HEK293 (cell line): ENCODE data around the gene SLC35B3.

ENCODE experiments used
- CTCF ChIA-PET: fragments of 350-600 bp; formaldehyde crosslinking; extraction: SDS; loops from one replicate; lab custom pipeline; 2021; ENCODE audit warnings: antibody characterized with exemption; lab: Yijun Ruan, JAX
- POLR2A ChIA-PET: fragments of 300-600 bp; formaldehyde crosslinking; extraction: SDS; loops from one replicate; lab custom pipeline; 2020; ENCODE audit warnings: antibody characterized with exemption, inconsistent platforms; lab: Yijun Ruan, JAX
- H3K27ac ChIP-seq: fragments of 200-500 bp; sonication (Bioruptor generic); 2 replicates; pipeline ENCODE4 v1.5.1; 2014; ENCODE audit warnings: low read depth, low read length, control low read depth, inconsistent platforms; ENCODE audit errors: extremely low read depth
- H3K36me3 ChIP-seq, 2 experiments: fragments of 200-500 bp in 1 of 2; sonication (Bioruptor generic) in 1 of 2; 1 replicate in 1 of 2; 2 replicates in 1 of 2; pipeline ENCODE4 v1.5.1; 2014 to 2017; ENCODE audit warnings: inconsistent platforms in 2 of 2, low read length in 2 of 2; ENCODE audit not compliant: control insufficient read depth in 2 of 2, insufficient read depth in 1 of 2
- H3K4me1 ChIP-seq: fragments of 200-500 bp; sonication (Bioruptor generic); 2 replicates; pipeline ENCODE4 v1.5.1; 2014; ENCODE audit warnings: mild to moderate bottlenecking, low read length, inconsistent platforms; ENCODE audit not compliant: control insufficient read depth, insufficient read depth
- H3K4me3 ChIP-seq: 2 replicates; pipeline ENCODE4 v1.5.1; 2011; ENCODE audit warnings: low read depth, mild to moderate bottlenecking, control low read depth, low read length, moderate library complexity
- H3K9me3 ChIP-seq: fragments of 200-500 bp; sonication (Bioruptor generic); 2 replicates; pipeline ENCODE4 v1.5.1; 2014; ENCODE audit warnings: low read depth, low read length, inconsistent platforms; ENCODE audit not compliant: control insufficient read depth, insufficient read depth
- CTCF ChIP-seq: fragments of 450-650 bp; formaldehyde crosslinking; IDR thresholded peaks from 2 replicates; pipeline ENCODE4 v1.5.1; 2016; ENCODE audit warnings: missing biosample characterization, missing genetic modification characterization
- GLIS1 ChIP-seq: fragments of 450-650 bp; formaldehyde crosslinking; IDR thresholded peaks from 2 replicates; pipeline ENCODE4 v1.5.1; 2016; ENCODE audit warnings: missing biosample characterization, missing genetic modification characterization
- MYNN ChIP-seq: fragments of 450-650 bp; formaldehyde crosslinking; IDR thresholded peaks from 2 replicates; pipeline ENCODE4 v1.5.1; 2016; ENCODE audit warnings: missing biosample characterization, missing genetic modification characterization, borderline replicate concordance
- PATZ1 ChIP-seq: fragments of 450-650 bp; formaldehyde crosslinking; IDR thresholded peaks from 2 replicates; pipeline ENCODE4 v1.5.1; 2016; ENCODE audit warnings: missing biosample characterization, missing genetic modification characterization
- PBX3 ChIP-seq: sonication (generic); formaldehyde crosslinking; IDR thresholded peaks from 2 replicates; pipeline ENCODE4 v1.8.1; 2022; ENCODE audit warnings: mild to moderate bottlenecking, moderate library complexity, missing genetic modification reagents
- PRDM1 ChIP-seq: fragments of 450-650 bp; formaldehyde crosslinking; IDR thresholded peaks from 2 replicates; pipeline ENCODE4; 2016; ENCODE audit warnings: missing biosample characterization, missing genetic modification characterization
- PRDM6 ChIP-seq: fragments of 450-650 bp; formaldehyde crosslinking; IDR thresholded peaks from 2 replicates; pipeline ENCODE4 v1.5.1; 2017; ENCODE audit warnings: missing biosample characterization, missing genetic modification characterization
- ZNF148 ChIP-seq: fragments of 450-650 bp; formaldehyde crosslinking; IDR thresholded peaks from 2 replicates; pipeline ENCODE4 v1.5.0; 2017; ENCODE audit warnings: missing biosample characterization, missing genetic modification characterization, borderline replicate concordance
- ZNF157 ChIP-seq: fragments of 450-650 bp; formaldehyde crosslinking; IDR thresholded peaks from 2 replicates; pipeline ENCODE4 v1.5.1; 2016; ENCODE audit warnings: missing biosample characterization, missing genetic modification characterization
- ZNF174 ChIP-seq: fragments of 450-650 bp; formaldehyde crosslinking; IDR thresholded peaks from 2 replicates; pipeline ENCODE4 v1.5.0; 2017; ENCODE audit warnings: missing biosample characterization, mild to moderate bottlenecking, missing genetic modification characterization
- ZNF214 ChIP-seq: fragments of 450-650 bp; formaldehyde crosslinking; IDR thresholded peaks from 2 replicates; pipeline ENCODE4 v1.5.1; 2017; ENCODE audit warnings: missing biosample characterization, mild to moderate bottlenecking, missing genetic modification characterization, borderline replicate concordance
- ZNF266 ChIP-seq: fragments of 450-650 bp; formaldehyde crosslinking; IDR thresholded peaks from 2 replicates; pipeline ENCODE4 v1.5.1; 2016; ENCODE audit warnings: missing biosample characterization, missing genetic modification characterization, low read depth
- ZNF280C ChIP-seq: fragments of 450-650 bp; formaldehyde crosslinking; IDR thresholded peaks from 2 replicates; pipeline ENCODE4 v1.5.1; 2016; ENCODE audit warnings: missing biosample characterization, missing genetic modification characterization
- ZNF324 ChIP-seq: fragments of 450-650 bp; formaldehyde crosslinking; IDR thresholded peaks from 2 replicates; pipeline ENCODE4 v1.5.1; 2016; ENCODE audit warnings: missing biosample characterization, missing genetic modification characterization
- ZNF404 ChIP-seq: fragments of 450-650 bp; formaldehyde crosslinking; IDR thresholded peaks from 2 replicates; pipeline ENCODE4 v1.5.1; 2017; ENCODE audit warnings: missing biosample characterization, missing genetic modification characterization
- ZNF423 ChIP-seq: fragments of 450-650 bp; formaldehyde crosslinking; IDR thresholded peaks from 2 replicates; pipeline ENCODE4 v1.5.1; 2016; ENCODE audit warnings: missing biosample characterization, missing genetic modification characterization
- ZNF426 ChIP-seq: fragments of 450-650 bp; formaldehyde crosslinking; IDR thresholded peaks from 2 replicates; pipeline ENCODE4 v1.5.1; 2017; ENCODE audit warnings: missing biosample characterization, missing genetic modification characterization, mild to moderate bottlenecking, inconsistent platforms, moderate library complexity
- ZNF510 ChIP-seq: fragments of 450-650 bp; formaldehyde crosslinking; IDR thresholded peaks from 2 replicates; pipeline ENCODE4 v1.5.1; 2018; ENCODE audit warnings: mild to moderate bottlenecking, missing genetic modification characterization, missing biosample characterization; ENCODE audit not compliant: insufficient replicate concordance
- ZNF560 ChIP-seq: fragments of 450-650 bp; formaldehyde crosslinking; IDR thresholded peaks from 2 replicates; pipeline ENCODE4 v1.5.1; 2017; ENCODE audit warnings: missing biosample characterization, missing genetic modification characterization, borderline replicate concordance
- ZNF580 ChIP-seq: fragments of 450-650 bp; formaldehyde crosslinking; IDR thresholded peaks from 2 replicates; pipeline ENCODE4 v1.5.1; 2016; ENCODE audit warnings: missing biosample characterization, missing genetic modification characterization
- ZNF621 ChIP-seq: fragments of 450-650 bp; formaldehyde crosslinking; IDR thresholded peaks from 2 replicates; pipeline ENCODE4 v1.5.1; 2017; ENCODE audit warnings: missing biosample characterization, missing genetic modification characterization
- ZXDB ChIP-seq: fragments of 450-650 bp; formaldehyde crosslinking; IDR thresholded peaks from 2 replicates; pipeline ENCODE4 v1.5.1; 2016; ENCODE audit warnings: missing biosample characterization, missing genetic modification characterization

The SLC35B3 gene

GRCh38 chr6:8435845-8436168 lies 462 bp upstream of the SLC35B3 start (continued):
- no peak for TF ChIP-seq ZNF148
- TF ChIP-seq MYNN (tag by site-specific recombination) = no peak
- no peak for TF ChIP-seq ZXDB (tag by site-specific recombination)

GRCh38 chr6:8434727-8435092 lies 635 bp downstream of the SLC35B3 start:
- POLR2A ChIA-PET = interaction anchor here (0.6 kb wide), 1 partner anchor 13 kb away, joined by 3 read pairs; no protein-coding TSS in a partner anchor
- CTCF ChIA-PET = no interaction called here
- H3K9me3 ChIP-seq = no peaks in the 10 kb centered on the region
- peak overlapping the region; percentile 63 for H3K27ac ChIP-seq
- 0 out of 2 replicates have a peak, but pooled peaks cover 3% of the 10 kb centered on the region for H3K4me1 ChIP-seq
- no peak for TF ChIP-seq ZNF280C (tag by site-specific recombination)
- TF ChIP-seq PRDM6 (tag by site-specific recombination) = no peak
- TF ChIP-seq ZNF621 (tag by site-specific recombination) = no peak
- no peak for TF ChIP-seq ZNF510
- TF ChIP-seq PRDM1 = no peak
- TF ChIP-seq ZNF404 (tag by site-specific recombination) = no peak
- no peak for TF ChIP-seq ZNF580 (tag by site-specific recombination)
- no peak for TF ChIP-seq ZNF174 (tag by site-specific recombination)
- TF ChIP-seq, all 188 proteins: peak for 0
- Histone ChIP-seq H3K4me3 (peak overlapping the region; percentile 79), H3K36me3 (peaks cover 5 to 9% of the 10 kb centered on the region in 2 experiments; a peak in 2 of 3 replicates)

GRCh38 chr6:8432614-8433013 lies 2.7 kb downstream of the SLC35B3 start:
- H3K4me3 ChIP-seq = no peak overlapping the region
- ChIA-PET CTCF (interaction anchor here (0.5 to 0.6 kb wide), 3 partner anchors 26 to 977 kb away, joined by 3 to 8 read pairs (median 3); no protein-coding TSS in a partner anchor), POLR2A (no interaction called here)
- 0 out of 2 replicates have a peak, but pooled peaks cover 3% of the 10 kb centered on the region for H3K4me1 ChIP-seq
- H3K36me3 ChIP-seq = peaks cover 5 to 13% of the 10 kb centered on the region in 2 experiments
- H3K27ac ChIP-seq = no peak overlapping the region
- no peaks in the 10 kb centered on the region for H3K9me3 ChIP-seq
- TF ChIP-seq GLIS1 (tag by site-specific recombination) (no peak), ZNF423 (tag by site-specific recombination) (no peak), PRDM1 (no peak), ZNF560 (tag by site-specific recombination) (no peak), ZNF426 (no peak), ZNF157 (tag by site-specific recombination) (no peak), PBX3 (CRISPR knock-in tag) (no peak), ZNF324 (tag by site-specific recombination) (no peak), ZNF214 (tag by site-specific recombination) (no peak), PATZ1 (tag by site-specific recombination) (no peak), CTCF (tag by site-specific recombination) (no peak), ZNF266 (tag by site-specific recombination) (no peak)
